ENCODE results near the gene ADAMTS2. TPM values are rescaled to one million over a fixed set of nuclear protein-coding genes. Genes with fewer than 3 reads are reported as not detected.

Gene ADAMTS2
- total RNA-seq, 1 donor from 2014 or later, result 93.2 TPM

GRCh38 chr5:179061025-179061424 is 284.2 kb downstream of the ADAMTS2 start:
- no peak for DNase-seq (ENCODE audit: low spot score)
- Mint-ChIP-seq H3K36me3 (ENCODE audit: low read depth) (peaks cover 15% of the 10 kb centered on the region), H3K4me3 (ENCODE audit: unreplicated experiment) (peak overlapping the region; percentile 82), H3K4me1 (ENCODE audit: low read depth) (peaks cover 6% of the 10 kb centered on the region), H3K27ac (ENCODE audit: unreplicated experiment) (no peak overlapping the region), H3K9me3 (ENCODE audit: low read depth) (peaks cover 46% of the 10 kb centered on the region), H3K27me3 (ENCODE audit: low read depth) (no peaks in the 10 kb centered on the region)
- TF ChIP-seq, protein P1, sequence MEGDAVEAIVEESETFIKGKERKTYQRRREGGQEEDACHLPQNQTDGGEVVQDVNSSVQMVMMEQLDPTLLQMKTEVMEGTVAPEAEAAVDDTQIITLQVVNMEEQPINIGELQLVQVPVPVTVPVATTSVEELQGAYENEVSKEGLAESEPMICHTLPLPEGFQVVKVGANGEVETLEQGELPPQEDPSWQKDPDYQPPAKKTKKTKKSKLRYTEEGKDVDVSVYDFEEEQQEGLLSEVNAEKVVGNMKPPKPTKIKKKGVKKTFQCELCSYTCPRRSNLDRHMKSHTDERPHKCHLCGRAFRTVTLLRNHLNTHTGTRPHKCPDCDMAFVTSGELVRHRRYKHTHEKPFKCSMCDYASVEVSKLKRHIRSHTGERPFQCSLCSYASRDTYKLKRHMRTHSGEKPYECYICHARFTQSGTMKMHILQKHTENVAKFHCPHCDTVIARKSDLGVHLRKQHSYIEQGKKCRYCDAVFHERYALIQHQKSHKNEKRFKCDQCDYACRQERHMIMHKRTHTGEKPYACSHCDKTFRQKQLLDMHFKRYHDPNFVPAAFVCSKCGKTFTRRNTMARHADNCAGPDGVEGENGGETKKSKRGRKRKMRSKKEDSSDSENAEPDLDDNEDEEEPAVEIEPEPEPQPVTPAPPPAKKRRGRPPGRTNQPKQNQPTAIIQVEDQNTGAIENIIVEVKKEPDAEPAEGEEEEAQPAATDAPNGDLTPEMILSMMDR (IDR thresholded peaks at IDR 0.05), result no peak

Other genes starting within 250 kb of the ADAMTS2 start
- 34.4 to 43.1 TPM (median 36.9 TPM) in 3 replicates for gene RUFY1, start 205.1 kb upstream of the ADAMTS2 start, total RNA-seq